HS-27A (cell line): ENCODE data around the gene ZFR2.
"Not testable (repeated sequence)": the region's sequence is repeated elsewhere in the genome, so short reads cannot be mapped to it uniquely, and the experiment has no call there.

Experiments used
- DNase-seq: peaks from one replicate; pipeline ENCODE4 v3.0.0-alpha.2; 2012; ENCODE audit warnings: low read depth, missing footprints

ZFR2 gene

DNA sequence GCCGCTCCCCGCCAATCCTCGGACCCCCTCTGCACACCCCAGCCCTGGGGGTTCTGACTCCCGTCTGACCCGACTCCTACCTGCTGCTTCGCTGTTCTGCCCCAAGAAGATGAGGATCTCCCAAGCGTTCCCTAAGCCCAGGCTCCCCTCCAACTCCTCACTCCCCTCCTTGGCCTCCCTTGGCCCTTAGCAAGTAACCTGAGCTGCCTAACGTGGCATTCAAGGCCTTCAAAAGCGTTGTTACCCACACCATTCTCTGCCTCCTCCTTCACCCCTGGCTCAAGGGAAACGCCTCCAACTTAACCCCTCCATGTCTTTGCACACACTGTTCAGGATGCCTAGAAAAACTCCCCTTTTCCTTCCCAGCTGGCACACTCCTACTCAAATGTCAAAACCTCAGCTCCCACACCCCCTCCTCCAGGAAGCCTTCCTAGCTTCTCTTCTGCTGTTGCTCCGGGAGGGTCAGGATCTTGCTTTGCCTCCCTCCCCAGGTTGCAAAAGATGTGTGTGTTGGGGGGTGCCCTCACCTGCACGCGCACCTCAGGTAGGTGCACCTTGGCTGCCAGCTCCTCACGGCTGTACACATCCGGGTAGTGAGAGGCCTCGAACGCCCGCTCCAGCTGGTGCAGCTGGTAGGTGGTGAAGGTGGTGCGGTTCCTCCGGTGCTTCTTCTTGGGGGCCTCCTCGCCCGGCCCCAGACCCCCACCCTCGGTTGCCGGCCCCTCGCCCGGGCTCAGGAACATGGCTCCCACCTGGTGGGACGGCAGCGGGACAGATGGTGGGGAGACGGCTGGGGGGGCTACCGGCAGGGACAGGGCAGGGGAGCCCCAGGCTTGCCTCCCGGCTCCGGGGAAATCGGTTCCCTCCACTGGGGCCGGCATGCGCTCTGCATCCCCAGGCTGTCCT lies 97.6 kb downstream of the ZFR2 start:
- no peak for DNase-seq

DNA sequence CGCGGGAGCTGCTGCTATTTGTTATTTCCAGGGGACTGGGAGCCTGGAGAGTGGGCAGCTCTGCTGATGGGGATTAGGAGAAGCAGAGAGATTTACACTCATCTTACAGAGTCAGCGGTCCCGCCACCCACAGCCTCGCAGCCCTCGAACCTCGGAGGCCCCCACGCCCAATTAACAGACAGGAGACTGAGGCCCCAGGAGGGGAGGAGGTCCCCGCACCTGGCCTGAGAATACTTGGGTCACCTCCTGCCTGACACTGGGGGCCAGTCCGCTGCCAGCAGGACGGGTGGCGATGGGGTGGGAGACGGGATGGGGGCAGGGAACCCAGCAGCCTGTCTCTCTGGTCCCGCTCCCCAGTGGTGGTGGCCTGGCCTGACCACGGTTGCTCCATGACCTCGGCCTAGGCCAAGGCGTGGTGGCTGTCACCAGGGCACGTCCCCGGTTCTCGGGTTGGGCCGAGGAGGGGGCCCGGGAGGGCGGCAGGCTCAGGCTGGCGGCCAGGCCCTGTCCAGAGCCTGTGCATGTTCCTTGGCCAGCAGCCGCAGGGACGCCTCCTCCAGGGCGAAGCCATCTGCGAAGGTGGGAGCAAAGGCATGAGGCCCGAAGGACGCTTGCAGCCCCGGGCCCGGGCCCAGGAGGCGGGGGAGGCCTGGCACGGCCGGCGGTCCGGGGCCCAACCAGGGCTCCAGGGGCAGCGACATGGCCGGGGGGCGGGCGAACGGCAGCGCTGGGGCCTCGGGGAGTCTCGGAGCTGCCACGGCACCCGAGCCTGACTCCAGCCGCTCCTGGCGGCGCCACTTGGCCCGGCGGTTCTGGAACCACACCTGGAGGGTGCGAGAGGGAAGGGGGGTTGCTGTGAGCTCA lies 98.5 kb downstream of the ZFR2 start:
- DNase-seq: no peak

DNA sequence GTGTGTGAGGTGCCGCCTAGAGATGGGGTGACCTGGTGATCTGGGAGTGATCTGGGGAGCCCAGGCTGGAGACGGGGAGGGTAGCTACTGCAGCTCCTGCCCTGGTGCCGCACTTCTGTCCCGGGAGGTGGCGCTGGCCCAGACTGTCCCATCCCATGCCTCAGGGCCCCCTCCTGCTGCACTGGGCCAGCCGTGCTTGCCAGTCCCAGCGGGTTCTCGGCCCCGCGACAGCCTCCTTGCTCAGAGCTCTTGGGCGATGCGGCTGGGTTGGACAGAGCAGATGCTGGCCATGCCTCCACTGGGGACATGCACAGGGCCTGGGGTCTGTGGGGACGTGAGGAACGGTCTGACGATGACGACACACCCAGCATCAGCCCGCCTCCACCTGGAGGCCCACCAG lies 99.3 kb downstream of the ZFR2 start:
- DNase-seq: no peak

DNA sequence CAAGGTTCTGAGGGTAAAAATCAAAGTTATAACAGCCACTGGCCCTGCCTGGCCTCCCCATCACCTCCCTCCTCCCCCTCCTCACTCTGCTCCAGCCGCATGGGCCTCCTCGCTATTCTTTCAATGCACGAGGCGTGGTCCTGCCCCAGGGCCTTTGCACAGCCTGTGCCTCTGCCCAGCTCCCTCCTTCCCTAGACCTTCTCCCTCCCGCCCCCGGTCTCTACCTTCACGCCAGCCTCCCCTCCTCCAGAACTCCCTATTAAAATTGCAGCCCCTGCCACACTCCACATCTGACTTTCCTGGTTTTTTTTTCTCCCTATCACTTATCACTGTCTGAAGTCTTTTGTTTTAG lies 100.1 kb downstream of the ZFR2 start:
- DNase-seq: no peak

DNA sequence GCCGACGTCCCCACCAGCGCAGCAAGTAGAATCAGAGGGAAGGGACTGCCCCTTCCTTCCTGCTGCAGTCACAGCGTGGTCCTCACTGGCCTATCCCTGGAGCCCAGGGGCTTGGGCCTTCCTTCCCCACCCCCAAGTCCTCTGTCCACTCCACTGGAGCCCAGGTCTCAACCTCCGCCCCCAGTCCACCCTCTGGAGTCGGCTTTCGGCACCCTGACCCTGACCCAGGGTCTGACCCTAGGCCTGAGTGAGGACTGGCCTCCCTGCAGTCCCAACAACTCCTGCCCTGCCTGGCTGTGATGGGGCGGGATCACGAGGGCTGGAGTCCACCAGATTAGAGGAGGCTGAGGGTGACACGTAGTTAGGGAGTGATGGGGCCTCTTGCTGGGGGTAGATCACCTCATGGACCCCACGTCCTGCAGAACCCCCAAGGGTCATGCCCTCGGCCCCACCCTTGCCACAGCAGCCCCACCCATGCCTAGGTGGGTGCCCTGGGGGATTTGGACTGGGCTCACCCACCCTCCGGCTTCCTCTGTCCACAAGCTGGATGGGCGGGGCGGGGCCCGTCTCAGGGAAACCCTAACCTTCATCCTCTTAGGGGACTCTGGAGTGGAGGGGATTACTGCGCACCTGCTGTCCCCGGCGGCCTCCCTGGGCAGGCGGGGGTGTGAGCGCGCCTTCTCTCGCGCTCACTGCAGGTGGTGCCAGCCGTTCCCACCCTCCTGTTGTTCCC lies 100.7 kb downstream of the ZFR2 start:
- no peak for DNase-seq

DNA sequence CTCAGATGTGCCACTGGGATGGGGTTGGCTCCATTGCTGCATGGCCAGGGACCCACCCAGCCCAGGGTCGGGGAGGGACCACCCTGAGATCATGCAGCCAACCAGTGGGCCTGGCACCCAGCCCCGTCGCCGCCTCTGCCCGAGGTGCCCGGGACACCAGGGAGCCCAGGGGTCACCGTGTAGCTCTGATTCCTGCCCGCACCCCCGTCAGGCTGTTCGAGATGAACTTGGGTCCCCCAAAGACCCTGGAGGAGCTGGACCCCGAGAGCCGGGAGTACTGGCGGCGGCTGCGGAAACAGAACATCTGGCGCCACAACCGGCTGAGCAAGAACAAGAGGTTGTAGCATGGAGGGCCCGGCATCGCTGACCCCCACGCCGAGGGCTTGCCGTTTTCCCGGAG lies 101.8 kb downstream of the ZFR2 start:
- no peak for DNase-seq

DNA sequence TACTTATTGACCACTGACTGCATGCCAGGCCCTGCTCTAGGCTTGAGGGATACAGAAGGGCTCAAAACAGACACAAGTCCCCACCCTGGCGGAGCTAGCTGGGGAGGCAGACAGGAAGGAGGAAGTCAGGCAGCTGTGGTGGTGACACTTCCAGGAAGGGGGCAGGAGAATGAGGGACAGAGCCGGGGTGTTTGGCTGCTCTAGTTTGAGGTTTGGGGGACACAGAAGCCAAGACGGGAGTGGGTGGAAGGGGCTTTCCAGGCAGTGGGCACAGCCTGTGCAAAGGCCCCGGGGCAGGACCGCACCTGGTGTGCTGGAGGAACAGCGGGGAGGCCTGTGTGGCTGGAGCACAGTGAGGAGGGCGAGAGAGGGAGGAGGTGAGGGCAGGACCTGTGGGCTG lies 102.3 kb downstream of the ZFR2 start:
- DNase-seq: no peak

DNA sequence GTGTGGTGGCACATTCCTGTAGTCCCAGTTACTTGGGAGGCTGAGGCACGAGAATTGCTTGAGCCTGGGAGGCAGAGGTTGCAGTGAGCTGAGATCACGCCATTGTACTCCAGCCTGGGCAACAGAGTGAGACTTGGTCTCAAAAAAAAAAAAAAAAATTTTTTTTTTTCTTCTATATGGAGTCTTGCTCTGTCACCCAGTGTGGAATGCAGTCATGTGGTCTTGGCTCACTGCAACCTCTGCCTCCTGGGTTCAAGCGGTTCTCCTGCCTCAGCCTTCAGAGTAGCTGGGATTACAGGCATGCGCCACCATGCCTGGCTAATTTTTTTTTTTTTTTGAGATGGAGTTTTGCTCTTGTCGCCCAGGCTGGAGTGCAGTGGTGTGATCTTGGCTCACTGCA lies 103.1 kb downstream of the ZFR2 start:
- DNase-seq: not testable (repeated sequence)

DNA sequence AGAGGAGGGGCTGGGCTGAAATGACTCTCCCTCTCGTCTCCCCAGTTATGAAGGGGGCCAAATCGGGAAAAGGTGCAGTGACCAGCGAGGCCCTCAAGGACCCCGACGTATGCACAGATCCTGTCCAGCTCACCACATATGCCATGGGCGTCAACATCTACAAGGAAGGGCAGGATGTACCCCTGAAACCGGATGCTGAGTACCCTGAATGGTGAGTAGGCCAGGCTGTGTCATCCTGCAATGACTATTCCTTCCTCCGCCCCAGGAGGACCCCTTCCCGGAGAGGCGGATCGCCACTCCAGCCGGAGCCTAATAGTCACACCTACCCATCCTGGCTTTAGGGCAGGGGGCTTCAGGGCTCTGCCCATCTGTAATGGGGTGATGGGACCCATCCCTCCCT lies 103.7 kb downstream of the ZFR2 start:
- DNase-seq: no peak

DNA sequence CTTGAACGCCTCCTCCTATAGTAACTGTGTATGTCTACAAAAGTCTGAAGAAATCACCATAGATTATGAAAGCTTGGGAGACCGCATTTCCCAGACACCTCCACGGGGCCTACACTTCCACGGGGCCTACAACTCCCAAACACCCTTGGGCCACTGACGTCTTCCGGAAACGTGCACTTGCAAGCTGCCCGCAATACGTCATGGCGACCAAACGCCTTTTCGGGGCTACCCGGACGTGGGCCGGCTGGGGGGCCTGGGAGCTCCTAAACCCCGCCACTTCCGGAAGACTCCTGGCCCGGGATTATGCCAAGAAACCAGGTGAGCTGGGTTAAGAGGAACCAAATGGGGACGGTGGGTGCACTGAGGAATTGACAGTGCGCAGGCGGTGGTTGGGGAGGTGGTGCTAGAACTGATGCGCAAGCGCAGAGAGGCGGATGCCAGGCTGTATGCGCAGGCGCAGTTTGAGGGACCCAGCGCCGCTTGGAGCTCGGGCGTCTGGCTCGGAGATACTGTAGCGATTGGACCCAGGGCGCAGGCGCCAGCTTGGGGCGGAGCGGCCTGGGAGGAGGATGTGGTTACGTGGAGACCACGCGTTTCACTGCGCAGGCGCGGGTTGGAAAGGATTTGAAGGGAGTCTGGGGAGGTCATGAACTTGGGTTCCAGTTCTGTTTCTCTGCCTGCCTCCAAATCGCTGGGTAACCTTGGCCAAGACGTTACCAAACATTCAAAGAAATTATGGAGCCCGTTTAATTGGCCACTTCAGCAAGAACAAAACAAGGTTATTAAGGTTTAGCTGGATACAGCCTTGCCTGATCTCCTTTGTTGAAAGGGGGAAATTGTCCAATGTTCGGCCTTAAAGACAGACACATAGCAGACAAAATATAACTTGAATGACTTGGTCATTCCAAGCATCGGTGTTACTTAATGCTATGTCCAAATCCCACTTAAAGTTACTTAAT lies 106.1 kb downstream of the ZFR2 start, which contains the start of gene MRPL54:
MRPL54 (plus strand) TSS at position 182 of the 959 bp plus-strand sequence; CDS start at position 201, 19 bp downstream.
- DNase-seq: peak; percentile 96

DNA sequence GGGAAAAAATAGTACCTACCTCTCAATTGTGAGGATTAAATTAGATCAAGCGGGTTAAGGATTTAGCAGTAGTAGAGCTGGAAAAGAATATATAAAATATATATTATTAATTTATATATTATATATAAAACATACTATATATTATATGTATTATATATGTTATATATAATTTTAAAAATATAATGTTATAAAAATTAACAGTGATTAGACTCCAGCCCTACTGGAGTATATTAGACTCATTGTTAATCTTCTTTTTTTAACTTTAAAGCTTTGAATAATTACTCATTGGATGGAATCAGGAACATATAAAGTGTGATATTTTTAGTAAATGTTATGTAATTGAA lies 106.7 kb downstream of the ZFR2 start:
- DNase-seq: no peak

DNA sequence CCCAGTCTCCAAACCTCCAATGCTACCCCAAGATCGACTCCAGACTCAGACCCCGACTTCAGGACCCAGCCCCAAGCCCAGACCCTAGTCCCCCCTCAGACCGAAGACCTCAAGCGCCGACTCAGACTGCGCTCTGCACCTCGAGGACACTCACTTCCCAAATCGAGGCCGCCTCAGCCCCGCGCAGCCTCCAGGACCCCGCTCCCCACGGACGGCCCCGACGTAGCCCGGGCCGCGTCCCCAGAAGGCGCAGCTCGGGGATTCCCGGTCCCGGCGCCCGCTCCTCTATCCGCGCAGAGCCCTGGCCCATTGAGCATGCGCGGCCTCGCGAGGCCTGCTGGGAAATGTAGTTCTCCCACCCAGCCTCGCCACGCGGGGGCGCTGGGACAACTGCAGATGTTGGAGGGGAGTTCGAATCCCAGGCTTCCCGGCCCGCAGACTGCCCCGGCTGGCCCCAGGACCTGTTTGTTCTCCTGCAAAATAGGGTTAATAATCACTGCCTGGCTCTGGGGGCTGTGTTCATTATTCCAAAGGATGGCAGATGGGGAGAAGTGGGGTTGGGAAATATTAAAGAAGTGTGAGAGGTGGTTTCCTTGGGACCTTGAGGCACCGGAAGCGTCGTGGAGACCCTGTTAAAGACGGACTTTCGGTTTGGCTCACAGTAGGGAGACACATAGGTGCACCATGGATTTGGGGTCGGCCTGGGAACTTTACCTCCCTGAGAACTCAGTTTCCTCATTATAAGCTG lies 107.3 kb downstream of the ZFR2 start, which contains the start of gene APBA3:
APBA3 (minus strand) TSS at position 311 of the 748 bp plus-strand sequence. CDS start 1,428 bp downstream, outside the sequence.
- peak; percentile 70 for DNase-seq

DNA sequence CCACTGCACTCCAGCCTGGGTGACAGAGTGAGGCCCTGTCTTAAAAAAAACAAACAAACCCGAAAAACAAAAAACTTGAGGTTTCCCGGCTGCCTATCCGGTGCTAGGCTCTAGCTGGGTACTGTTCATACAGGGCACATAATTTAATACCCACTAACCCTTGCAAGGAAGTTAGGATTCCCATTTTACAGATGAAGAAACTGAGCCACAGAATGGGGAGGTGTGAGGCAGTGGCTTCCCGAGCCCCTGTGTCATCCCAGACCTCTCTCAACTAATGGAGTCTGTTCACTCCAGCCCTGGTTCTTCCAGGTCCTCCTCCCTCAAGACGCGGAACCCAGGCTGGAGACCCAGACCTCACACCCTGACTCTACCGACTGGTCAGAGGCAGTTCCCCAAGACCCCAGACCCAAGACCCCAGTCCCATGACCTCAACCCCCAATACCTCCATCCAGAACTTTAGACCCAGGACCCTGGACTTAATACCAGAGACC lies 107.9 kb downstream of the ZFR2 start:
- no peak for DNase-seq

DNA sequence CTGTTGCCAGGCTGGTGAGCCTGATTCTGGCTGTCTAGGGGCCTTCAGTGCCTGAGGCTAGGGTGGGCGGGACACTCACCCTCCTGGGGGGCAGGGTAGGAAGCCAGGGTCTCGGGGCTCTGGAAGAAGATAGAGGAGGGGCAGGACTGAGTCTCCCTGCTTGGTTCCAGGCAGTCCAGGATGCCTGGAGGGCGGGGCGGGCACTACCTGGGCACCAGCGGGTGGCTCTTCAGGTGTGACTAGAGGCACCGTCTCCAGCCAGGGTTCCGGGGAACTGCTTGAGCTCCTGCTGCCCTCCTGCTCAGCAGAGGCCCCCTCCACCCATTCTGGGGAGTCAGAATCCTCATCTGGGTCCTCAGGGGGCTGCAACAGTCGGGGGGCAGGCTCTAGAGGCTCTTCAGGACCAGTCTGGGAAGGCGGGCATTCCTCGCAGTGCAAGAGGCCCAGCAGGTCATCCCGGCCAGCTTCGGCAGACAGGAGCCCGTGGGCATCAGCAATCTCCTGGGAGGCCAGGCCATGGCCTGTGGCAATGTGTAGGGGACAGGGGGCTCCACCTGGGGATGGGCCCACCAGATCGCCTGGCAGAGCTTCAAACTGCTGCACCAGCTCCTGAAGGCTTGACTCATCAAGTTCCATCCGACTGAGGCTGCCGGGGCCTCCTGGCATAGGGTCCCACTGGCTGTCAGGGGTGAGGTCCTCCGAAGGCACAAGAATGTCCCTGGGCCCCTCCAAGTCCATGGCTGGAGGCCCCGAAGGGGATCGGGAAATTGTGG lies 109.2 kb downstream of the ZFR2 start:
- DNase-seq: no peak

DNA sequence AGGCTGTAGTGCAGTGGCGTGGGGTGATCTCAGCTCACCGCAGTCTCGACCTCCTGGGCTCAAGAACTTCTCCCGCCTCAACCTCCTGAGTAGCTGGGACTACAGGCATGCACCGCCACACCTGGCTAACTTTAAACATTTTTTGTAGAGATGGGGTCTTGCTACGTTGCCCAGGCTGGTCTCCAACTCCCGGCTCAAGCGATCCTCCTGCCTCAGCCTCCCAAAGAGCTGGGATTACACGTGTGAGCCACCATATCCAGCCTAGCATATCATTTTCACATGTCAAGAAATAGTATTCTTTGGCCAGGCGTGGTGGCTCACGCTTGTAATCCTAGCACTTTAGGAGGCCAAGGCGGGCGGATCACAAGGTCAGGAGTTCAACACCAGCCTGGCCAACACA lies 110.5 kb downstream of the ZFR2 start:
- DNase-seq: not testable (repeated sequence)

DNA sequence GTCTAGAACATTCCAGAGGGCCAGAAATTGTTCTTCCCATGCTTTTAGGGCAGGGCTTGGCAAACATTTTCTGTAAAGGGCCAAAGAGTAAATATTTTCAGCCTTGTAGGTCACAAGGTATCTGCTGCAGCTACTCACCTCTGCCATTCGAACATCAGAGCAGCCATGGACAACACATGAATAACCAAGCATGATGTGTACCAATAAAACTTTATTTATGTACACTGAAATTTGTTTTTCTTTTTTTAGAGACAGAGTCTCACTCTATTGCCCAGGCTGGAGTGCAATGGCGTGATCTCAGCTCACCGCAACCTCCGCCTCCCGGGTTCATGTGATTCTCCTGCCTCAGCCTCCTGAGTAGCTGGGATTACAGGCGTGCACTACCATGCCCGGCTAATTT lies 111.1 kb downstream of the ZFR2 start:
- DNase-seq: not testable (repeated sequence)
